CD4-positive, alpha-beta T cell treated with Interferon gamma for 1 hour (primary cell): Measurements from ENCODE around the gene THRAP3.

Experiments used
- DNase-seq: peaks from one replicate; pipeline ENCODE4 v3.0.0-alpha.2; 2020

The THRAP3 gene

DNA sequence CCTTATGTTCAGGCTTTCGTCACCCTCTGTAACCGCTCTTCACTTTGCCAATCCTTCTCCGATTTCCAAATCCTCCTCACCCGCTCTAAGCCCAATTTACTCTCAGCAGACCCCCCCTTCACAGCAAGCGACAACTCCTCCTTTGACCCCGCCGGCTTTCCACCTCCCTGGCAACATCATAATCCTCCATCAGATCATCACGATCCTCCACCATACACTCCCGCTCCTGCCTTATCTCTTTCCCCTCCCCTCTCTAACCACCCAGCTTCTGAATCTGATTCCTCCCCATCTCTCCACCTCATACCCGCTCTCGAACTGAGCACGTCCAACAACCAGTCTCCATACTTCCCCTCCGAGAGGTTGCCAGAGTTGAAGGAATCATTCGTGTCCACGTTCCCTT, 106.7 kb downstream of the THRAP3 start:
- no peak for DNase-seq

DNA sequence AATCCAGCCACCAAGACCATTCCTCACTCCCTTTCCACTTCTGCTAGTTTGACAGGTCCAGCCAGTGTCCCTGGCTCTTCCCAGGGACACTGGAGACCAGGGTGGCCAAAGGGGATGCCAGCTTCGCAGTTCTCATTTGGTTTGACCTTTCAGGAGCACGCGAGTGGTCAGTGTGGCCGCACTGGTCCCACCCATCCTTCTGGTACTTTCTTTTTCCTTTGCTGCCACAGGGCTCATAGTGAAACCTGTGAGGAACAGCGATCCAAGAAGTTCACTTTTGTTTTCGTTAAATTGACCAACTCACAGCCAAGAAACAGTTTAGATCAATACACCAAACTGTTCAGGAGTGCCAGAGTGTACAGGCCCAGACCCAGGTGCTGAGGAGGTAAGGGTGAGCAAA, 113.6 kb downstream of the THRAP3 start:
- no peak for DNase-seq

DNA sequence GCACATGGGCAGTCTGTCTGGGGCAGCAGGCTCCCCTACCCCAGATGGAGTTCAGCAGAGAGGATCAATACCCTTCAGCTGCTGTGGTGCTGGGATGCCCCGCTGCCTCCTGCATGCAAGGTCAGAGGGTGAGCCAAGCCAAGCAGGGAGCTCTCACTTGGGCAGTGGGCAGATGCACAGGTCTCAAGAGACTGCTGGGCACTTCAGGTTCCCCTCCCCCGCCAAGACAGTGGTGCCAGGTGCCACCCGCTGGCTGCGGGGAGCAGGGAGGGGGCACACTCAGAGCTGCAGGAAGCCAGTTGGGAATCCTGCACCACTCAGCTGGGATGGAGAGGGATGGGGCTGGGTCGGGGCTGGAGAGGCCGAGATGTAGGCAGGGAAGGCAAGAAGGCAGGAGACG, 115.0 kb downstream of the THRAP3 start:
- DNase-seq = no peak

DNA sequence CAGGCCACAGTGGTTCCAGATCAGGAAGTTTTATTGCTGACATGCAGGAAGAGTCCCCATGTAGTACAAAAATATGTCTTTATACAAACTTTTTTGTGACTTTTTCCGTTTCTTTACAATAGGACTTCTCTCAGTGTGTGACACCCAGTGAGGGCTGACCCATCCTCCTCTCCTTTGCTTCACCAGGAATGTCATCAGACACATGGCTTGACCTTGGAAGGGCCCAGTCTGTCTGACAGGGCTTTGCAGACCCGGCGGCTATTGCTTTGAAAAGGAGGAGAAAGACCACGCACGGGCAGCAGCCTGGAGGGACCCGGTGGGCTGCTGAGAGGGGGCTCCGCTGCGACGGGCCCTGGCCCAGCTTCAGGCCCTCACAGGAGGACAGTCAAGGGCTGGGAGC, 115.4 kb downstream of the THRAP3 start:
- no peak for DNase-seq

DNA sequence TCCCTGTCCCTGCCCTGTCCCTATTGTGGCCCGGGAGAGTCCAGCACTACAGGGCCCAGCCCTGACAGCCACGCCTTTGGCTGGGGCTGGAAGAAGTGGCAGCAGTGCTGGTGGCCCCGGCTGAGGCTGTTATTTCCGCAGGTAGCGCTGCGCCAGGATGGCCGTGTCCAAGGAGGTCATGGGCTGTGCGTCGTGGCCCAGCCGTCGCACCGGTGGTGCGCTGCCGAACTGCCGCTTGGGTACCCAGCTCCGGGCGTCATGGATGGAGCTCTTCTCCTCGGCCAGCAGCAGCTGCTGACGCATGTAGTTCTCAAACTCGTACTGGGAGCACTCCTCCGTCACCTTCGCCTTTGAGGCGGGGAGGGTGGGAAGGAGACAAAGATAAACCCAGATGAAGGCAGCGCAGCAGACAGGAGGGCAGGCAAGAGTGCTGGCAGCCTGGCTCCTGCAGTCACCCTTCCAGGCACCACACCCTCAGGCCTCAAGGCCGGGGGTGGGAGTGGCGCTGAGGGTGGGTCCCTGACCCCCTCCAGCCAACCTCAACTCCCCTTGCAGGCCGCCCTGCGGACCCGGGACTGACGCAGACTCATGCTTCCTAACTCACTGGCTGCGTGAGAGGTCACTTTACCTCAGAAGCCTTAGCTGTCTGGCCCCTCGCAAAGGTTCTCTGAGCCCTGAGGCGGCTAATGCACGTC, 117.5 kb downstream of the THRAP3 start:
- no peak for DNase-seq

DNA sequence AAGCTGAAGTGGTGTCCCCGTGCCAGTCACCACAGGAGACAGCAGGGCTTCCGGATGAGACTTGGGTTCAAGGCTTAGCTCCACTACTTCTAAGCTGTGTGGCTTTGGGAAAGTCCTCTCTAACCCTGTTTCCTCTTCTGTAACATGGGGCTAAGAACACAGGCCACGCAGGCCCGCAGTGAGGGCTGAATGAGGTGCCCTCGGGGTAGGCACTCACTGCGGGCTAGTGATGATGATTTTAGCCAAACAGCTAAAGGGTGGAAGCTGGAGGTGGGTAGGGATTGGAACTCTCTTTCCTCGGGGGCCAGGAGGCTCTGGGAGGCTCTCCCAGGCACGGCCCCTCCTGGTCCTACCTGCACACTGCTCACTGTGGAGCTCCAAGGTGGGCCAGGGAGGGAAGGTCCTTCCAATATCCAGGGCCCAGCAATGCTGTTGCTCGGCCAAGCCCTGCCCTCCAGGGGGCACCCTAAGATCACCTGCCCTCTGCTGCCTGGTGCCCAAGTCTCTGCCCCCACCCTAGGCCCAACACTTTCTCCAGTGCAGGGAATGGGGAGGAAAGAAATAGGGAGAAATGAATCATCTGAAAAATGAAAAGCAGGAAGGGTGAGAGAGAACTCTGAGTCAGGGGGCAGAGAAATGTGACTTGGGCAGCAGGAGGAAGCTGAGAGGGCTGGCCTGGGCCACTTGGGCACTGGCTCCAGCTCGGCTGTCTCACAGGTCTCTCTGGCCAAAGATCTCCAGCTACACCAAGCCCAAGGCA, 118.4 kb downstream of the THRAP3 start:
- DNase-seq = peak; percentile 57

GRCh38 chr1:36343651-36344394, 119.6 kb downstream of the THRAP3 start:
- no peak for DNase-seq

GRCh38 chr1:36344395-36344680, 120.1 kb downstream of the THRAP3 start:
- DNase-seq = no peak

DNA sequence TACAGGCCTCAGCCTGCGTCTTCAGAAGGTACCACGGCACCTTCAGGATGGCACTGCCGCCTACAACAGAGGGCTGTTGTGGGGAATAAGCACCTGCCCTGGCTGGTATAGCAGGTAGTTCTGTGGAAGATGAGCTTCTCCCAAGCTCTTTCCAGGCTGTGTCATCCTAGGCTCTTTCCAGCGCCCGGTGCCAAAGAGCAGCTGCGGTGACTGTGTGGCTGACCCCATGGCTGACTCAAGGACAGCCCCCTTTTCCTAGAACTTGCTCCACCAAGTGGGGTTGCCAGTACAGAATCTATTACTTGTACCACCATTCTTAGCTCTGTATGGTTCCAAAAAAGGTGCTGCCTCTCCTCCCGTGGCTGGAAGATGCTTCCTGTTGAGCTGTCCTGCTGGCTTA, 121.1 kb downstream of the THRAP3 start:
- DNase-seq = no peak

DNA sequence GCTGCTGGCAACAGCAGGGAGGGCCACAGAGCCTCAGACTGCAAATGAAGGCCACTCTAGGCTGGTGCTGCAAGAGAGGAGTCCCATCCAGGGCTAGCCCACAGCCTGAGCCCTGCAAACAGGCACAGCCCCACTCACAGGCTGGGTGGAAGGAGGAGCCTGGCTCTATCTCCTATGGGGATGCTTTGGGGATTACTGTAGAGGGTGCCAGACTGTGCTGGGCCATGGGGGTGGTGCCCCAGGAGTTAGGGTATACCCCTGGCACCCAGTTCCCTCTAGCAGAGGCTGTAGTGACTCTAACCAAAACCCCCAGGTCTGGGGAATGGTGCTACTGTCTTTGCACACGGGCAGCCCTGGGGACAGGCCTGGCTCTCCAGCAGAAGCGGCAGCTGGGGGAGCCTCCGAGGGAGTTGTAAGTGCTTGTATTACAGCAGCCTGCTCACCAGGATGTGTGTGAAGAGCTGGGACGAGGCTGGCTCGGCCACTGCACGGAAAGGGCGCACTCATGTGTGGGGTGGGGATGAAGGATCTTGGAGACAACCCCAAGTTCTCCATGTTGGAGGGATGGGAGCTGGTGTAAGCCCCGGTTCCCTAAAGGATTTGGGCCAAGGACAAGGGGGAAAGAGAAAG, 122.6 kb downstream of the THRAP3 start:
- no peak for DNase-seq

- DNase-seq = peak; percentile 17
These were observed 125.0 kb downstream of the THRAP3 start for GRCh38 chr1:36349241-36349671.

GRCh38 chr1:36349839-36350238, 125.6 kb downstream of the THRAP3 start:
- no peak for DNase-seq

- DNase-seq = peak; percentile 46
These were observed 126.5 kb downstream of the THRAP3 start for GRCh38 chr1:36350659-36351226.

- no peak for DNase-seq
These were observed 127.2 kb downstream of the THRAP3 start for GRCh38 chr1:36351227-36351977.

DNA sequence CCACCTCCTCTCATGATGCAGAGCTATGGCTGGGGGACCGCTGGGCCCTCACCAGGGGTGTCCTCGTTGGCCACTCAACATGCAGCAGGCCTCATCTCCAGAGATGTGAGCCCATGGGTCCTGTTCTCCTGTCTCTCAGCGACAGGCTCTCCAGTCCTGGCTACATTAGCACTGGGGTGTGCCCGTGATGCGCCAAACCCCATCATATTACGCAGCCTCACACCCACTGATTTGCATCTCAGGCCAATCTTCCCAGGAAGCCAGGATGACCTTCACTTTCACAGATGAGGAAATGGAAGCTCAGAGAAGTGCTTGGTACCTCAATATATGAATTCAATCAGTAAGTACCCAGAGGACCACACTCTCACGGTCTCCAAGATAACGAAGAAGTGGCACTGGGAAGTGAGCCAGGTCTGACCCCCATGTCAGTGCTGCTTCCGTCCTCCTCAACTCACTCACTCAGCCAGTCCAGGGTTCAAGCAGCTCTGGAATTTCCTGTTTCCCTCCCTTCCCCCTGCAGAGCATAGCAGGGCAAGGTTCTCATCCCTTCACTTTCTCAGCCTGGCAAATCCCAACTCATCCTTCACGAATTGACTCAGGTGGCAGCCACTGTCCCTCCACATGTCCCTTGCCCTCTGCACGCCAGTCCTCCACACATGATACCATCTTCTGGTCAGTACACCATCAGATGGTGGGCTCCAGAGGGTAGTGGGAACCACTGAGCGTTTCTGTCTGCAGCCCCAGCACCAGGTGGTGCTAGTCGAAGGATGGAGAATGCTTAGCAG, 128.1 kb downstream of the THRAP3 start:
- DNase-seq = no peak

DNA sequence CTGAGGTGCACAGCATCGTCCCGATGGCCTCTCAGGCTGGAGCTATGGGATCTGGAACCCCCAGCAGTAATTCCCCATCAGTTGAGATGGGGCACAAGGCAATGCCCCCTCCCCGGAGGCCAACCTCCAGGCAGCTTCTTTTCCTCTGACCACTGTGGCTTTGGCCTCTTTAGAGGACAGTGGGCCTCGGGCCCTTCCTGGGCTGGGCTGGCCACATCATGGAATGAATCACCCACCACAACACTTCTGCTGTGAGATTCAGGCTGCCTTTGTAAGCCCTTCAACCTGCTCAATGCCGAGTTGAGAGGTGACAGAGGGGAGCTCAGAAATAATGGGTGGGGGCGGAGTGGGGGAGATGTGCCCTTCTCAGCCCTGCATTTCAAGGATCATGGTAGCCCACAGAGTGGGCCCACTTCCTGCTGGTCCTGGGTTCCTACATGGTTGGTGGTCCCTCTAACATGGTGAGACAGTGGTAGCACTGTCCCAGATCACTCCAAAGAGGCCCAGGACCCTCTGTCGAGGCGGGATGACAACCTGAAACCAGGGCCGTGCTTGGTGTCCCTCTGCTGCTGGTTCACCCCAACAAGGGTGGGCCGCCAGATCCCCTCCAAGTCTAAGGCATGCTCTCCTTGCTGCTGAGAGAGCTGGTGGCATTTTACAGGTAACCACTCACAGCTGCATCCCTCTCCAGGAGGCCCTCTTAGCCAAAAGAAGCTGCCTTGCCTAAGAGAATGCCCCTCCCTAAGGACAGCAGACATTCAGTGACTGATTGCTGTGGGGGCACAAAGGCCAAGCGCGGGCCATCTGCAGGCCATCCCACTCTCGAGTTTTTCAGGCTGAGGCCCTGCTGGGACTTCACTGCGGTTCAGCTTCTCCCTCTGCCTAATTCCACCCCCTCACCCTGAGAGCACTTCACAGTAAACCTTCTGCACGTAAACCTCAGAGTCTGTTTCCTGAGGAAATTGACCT, 129.0 kb downstream of the THRAP3 start:
- no peak for DNase-seq

- no peak for DNase-seq
These were observed 130.2 kb downstream of the THRAP3 start for GRCh38 chr1:36354486-36354885.
